Inflammatory macrophage treated with lipopolysaccharide for 4 hours (primary cell): ENCODE data around the gene CDC73.
A peak's percentile ranks its signal among the peaks of the same experiment; 100 is the strongest.
"Not testable (repeated sequence)": the region's sequence is repeated elsewhere in the genome, so short reads cannot be mapped to it uniquely, and the experiment has no call there.

Experiments
- DNase-seq: peaks from one replicate; pipeline ENCODE4 v3.0.0-alpha.2; 2020

CDC73 gene

GRCh38 chr1:193181985-193182384 lies 60.2 kb downstream of the CDC73 start:
- DNase-seq = no peak

GRCh38 chr1:193183019-193183627 lies 61.3 kb downstream of the CDC73 start:
- peak; percentile 62 for DNase-seq

- no peak for DNase-seq
These were observed 62.9 kb downstream of the CDC73 start for GRCh38 chr1:193184776-193185175.

GRCh38 chr1:193185211-193185610 lies 63.4 kb downstream of the CDC73 start:
- no peak for DNase-seq

GRCh38 chr1:193185901-193186731 lies 64.3 kb downstream of the CDC73 start, which contains the start of gene B3GALT2:
Gene B3GALT2 (minus strand): TSS chr1:193186613. CDS start chr1:193181562, 5,051 bp downstream.
- DNase-seq = peak; percentile 7

GRCh38 chr1:193187114-193187513 lies 65.3 kb downstream of the CDC73 start:
- DNase-seq = no peak

GRCh38 chr1:193188915-193189314 lies 67.1 kb downstream of the CDC73 start:
- not testable (repeated sequence) for DNase-seq

GRCh38 chr1:193189442-193190095 lies 67.7 kb downstream of the CDC73 start:
- no peak for DNase-seq

GRCh38 chr1:193190096-193190744 lies 68.4 kb downstream of the CDC73 start:
- no peak for DNase-seq

GRCh38 chr1:193192586-193192985 lies 70.8 kb downstream of the CDC73 start:
- DNase-seq = no peak

GRCh38 chr1:193199940-193200339 lies 78.1 kb downstream of the CDC73 start:
- no peak for DNase-seq

- DNase-seq = no peak
These were observed 79.2 kb downstream of the CDC73 start for GRCh38 chr1:193201021-193201420.

- DNase-seq = no peak
These were observed 89.2 kb downstream of the CDC73 start for GRCh38 chr1:193210996-193211395.

GRCh38 chr1:193211539-193211938 lies 89.7 kb downstream of the CDC73 start:
- DNase-seq = peak; percentile 87

GRCh38 chr1:193212637-193213036 lies 90.8 kb downstream of the CDC73 start:
- DNase-seq = peak; percentile 48

GRCh38 chr1:193213998-193214397 lies 92.2 kb downstream of the CDC73 start:
- DNase-seq = no peak

- no peak for DNase-seq
These were observed 95.1 kb downstream of the CDC73 start for GRCh38 chr1:193216920-193217319.

GRCh38 chr1:193219391-193219790 lies 97.6 kb downstream of the CDC73 start:
- no peak for DNase-seq

GRCh38 chr1:193221651-193222050 lies 99.8 kb downstream of the CDC73 start:
- no peak for DNase-seq

- no peak for DNase-seq
These were observed 100.3 kb downstream of the CDC73 start for GRCh38 chr1:193222056-193222615.

GRCh38 chr1:193229136-193229535 lies 107.3 kb downstream of the CDC73 start:
- no peak for DNase-seq

- not testable (repeated sequence) for DNase-seq
These were observed 109.3 kb downstream of the CDC73 start for GRCh38 chr1:193231146-193231545.

- no peak for DNase-seq
These were observed 112.7 kb downstream of the CDC73 start for GRCh38 chr1:193234530-193234929.
